Epithelial cell of alveolus of lung (primary cell): ENCODE data around the gene PARVA. TPM values are rescaled to one million over a fixed set of nuclear protein-coding genes. Genes with fewer than 3 reads are reported as not detected.

Experiments used
- total RNA-seq: library from RNA; depleted of rRNA; stranded (reverse); fragments of >200 nt; gene quantifications from 2 replicates; pipeline ENCODE4 v1.2.1, GENCODE V29; 2015

The PARVA gene, protein sequence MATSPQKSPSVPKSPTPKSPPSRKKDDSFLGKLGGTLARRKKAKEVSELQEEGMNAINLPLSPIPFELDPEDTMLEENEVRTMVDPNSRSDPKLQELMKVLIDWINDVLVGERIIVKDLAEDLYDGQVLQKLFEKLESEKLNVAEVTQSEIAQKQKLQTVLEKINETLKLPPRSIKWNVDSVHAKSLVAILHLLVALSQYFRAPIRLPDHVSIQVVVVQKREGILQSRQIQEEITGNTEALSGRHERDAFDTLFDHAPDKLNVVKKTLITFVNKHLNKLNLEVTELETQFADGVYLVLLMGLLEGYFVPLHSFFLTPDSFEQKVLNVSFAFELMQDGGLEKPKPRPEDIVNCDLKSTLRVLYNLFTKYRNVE
- 32.3 and 45.4 TPM in 2 replicates for total RNA-seq

GRCh38 chr11:12377106-12377823 is at the start of gene PARVA:
Gene PARVA (plus strand): TSS chr11:12377571. CDS start chr11:12377648, 77 bp downstream.

